Stimulated activated CD8-positive, alpha-beta memory T cell treated with anti-CD3 and anti-CD28 coated beads, Interleukin-7, amount 100 ng/mL, for 48 hours (primary cell): Measurements from ENCODE around the gene PLCB3.
A peak's percentile ranks its signal among the peaks of the same experiment; 100 is the strongest.
"Not testable (repeated sequence)": the region's sequence is repeated elsewhere in the genome, so short reads cannot be mapped to it uniquely, and the experiment has no call there.

Experiments used
- DNase-seq, 2 donors: peaks; one replicate each; pipeline ENCODE4 v3.0.0-alpha.2; 2020; ENCODE audit warnings: low read depth in 1 of 2; ENCODE audit errors: extremely low read depth in 1 of 2

The PLCB3 gene

DNA sequence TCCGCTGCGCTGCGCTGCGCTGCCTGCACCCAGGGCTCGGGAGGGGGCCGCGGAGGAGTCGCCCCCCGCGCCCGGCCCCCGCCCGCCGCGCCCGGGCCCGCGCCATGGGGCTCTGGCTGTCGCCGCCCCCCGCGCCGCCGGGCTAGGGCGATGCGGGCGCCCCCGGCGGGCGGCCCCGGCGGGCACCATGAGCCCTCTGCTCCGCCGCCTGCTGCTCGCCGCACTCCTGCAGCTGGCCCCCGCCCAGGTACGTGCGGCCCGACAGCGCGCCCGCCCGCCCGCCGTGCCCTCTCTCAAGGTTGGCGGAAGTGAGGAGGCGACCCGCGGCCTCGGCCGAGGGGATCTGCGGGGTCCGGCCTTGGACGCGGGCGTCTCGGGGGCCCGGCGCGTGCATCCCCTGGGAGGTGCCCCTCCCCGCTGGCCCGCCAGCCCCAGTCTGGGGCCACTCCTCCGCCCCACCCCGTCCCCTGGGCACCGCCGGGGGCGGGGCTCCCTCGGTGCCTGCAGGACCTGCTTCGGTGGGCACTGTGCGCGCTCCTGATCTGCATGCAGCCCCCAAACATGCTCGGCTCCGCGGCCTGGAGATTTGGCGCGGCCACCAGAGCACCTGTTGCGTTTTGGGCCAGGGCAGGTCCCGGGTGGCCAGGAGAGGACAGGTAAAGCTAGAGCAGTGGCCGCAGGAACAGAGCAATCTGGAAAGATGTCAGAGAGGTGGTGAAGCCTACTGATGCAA, 16.5 kb upstream of the PLCB3 start:
- no peak for DNase-seq

DNA sequence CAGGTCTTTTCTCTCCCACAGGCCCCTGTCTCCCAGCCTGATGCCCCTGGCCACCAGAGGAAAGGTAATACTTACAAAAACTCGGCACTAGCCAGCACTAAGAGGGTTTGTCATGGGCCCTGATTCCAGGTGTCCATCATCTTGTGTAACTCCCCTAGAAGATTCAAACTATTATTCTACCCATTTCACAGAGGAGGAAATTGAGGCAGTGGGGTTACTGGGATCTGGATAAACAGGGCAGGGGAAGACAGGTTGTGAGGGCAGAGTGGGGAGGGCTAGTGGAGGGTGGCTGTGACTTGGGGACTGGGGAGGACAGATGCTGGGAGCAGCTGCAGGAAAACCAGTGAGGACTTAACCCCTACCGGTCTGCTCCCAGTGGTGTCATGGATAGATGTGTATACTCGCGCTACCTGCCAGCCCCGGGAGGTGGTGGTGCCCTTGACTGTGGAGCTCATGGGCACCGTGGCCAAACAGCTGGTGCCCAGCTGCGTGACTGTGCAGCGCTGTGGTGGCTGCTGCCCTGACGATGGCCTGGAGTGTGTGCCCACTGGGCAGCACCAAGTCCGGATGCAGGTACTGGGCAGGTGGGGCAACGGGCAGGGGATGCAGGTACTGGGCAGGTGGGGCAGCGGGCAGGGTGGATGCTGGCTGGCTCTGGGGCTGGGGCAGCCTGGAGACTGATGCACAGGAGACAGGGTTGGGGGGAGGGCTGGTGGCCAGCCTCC, 15.7 kb upstream of the PLCB3 start:
- DNase-seq, result no peak

DNA sequence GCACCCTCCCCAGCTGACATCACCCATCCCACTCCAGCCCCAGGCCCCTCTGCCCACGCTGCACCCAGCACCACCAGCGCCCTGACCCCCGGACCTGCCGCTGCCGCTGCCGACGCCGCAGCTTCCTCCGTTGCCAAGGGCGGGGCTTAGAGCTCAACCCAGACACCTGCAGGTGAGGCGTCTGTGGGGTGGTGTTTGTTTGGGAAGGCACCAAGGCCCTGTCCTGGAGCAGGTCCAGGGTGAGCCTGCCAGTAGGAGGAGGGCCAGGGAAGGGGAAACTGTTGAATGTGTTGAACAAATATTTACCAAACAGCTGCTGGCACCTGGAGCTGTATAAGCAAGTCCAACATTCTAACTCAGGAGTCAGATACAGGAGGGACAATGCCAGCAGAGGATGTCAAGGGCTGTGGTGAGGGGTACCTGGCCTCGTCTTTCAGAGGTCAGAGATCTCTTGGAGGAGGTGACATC, 13.8 kb upstream of the PLCB3 start:
- no peak for DNase-seq

DNA sequence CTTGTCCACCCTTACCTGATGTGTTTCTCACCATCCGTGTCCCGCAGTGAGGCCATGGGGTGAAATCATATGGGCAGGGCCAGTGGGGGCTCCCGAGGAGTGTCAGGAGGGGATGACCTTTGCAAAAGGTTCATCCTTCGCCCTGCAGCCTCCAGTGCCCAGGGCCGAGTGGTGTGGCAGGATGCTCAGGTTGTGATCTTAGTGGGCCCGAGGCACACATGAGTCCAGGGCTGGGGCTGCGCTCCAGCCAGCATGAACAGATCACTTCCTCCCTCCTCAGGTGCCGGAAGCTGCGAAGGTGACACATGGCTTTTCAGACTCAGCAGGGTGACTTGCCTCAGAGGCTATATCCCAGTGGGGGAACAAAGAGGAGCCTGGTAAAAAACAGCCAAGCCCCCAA, 13.3 kb upstream of the PLCB3 start:
- no peak for DNase-seq

DNA sequence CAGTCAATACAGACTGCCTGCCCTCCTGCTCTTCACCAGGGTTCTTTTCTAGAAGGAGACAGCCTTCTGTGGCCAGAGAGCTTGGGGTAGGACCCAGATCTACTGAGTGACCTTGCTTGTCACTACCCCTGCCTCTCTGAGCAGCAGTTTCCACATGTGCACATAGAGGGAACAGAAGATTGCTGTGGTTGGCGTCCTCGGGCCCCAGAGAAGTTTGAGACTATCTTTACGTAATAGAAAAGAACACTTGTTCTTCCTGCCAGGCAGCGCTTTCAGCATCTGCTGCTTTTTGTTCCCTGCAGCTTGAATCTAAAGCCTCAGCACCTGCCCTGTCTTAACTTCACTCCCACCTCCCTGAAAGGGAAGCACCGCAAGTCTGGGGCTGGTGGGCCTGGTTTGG, 12.3 kb upstream of the PLCB3 start:
- DNase-seq, result no peak

DNA sequence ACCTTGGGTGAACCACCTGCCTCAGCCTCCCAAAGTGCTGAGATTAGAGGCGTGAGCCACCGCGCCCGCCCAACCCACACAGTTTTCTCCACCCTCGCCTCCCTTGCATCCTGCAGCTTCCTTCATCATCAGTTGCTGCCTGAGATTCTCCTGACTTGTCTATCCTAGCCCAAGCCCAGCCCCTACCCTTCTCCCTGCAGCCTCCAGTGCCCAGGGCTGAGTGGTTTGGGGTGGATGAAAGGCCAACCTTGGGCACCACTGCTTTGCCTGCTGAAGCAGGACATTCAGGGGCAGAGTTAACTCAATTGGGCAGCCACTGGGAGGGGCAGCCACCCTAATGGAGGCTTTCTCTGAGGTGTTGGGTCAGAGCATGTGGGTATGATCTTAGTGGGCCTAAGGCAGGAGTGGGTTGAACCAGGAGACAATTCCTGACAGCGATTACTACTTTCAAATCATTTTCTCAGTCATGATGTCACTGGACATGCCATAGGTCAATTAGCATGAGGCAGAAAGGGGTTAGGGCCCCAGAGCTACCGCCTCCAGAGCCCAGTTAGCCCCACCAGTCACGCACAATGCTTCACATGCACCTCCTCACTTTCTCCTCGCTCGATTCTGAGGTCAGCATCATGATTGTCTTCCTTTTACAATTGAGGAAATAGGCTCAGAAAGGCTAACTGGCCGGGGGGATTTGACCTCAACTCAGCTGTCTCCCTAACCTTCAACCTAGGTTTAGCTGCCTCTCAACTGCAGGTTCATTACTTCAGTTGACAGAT, 11.5 kb upstream of the PLCB3 start:
- no peak for DNase-seq

DNA sequence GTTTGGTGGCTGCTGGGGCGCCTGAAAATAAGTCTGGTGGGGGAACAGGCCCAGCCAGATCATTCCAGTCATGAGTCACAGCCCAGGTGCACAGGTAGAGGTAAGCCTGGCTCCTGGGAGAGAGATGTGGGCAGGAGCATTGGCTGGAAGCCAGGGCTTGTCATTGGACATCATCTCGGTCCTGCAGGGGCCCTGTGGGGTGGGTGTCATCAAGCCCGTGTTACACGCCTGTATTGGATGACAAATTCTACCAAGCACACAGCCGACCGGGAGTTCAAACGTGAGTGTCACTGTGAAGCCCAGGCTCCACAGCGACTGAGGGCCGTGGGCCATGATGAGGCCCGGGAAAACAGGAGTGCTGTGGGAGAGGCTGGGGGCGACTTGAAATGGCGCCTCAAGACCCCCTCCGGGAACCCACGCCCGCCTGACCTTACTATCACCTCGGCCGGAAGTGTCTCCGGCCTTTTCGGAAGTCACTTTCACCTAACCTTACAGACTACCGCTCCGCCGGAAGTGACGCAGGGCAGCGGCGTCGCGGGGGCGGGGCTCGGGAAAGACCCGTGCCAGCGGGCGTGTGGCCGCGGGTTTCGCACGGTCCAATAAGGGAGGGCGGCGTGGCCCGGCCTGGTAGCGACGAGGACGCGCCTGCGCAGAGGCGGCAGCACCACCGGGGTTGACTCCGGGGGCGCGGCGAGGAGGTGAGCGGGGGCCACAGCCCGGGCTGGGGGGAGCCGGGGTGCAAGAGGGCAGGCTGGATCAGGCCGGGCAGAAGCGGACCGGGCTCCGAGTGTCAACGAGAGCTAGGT, 10.7 kb upstream of the PLCB3 start, which contains the start of gene FKBP2:
Gene FKBP2 (plus strand): TSS at position 661 of the 806 bp plus-strand sequence. CDS start 1,293 bp downstream, outside the sequence.
- peak; percentile 94 to 98 for DNase-seq

DNA sequence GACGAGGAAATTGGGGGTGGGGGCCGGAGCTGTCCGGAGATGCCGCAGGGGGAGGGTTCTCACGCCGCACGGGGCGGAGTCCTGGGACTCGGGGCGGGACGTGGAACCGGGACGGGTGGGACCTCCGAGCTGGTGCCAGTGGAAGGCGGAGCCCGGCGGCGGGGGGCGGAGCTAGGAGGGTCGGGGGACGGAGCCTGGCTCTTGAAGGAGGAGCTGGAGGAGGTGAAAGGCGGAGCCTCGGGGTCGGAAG, 10.2 kb upstream of the PLCB3 start:
- peak in 1 of 2 donors; percentile 99 for DNase-seq

DNA sequence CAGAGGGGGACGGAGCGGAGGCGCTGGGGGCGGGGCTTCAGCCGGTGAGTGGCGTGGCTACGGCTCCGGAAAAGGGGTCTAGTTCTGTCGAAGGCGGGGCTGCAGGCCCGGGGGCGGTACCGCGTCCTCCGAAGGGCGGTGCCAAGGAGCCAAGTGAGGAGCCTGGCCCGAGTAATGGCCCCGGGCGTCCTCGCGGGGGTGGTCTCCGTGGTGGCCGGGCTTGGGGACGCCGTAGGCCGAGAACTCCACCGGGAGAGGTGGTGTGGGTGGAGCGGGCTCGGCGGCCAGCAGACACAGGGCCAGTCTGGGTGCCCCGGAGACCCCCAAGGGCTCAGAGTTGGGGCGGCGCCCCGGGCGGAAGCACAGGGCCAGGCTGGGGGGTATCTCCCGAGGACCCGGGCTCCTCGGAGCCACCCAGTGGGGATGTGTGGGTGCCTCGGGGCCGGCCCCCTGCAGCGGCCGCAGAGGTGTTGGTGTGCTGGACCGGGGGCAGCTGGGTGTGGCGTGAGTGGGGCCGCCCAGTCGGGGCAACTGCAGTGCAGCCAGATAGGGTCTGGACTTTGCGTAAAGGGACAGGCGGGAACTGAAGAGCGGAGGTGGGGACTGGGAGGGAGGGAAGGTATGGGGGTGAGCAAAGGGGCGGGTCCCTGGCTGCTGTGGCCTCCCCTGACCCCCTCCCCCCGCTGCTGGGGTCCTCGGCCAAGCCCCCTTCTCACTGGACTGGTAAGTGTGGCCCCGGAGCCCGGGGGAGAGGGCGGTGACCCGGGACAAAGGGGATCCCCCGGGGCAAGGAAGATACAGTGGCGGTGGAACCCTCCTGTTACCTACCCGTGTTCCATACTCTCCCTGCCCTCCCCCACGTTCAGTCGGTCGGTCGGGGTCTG, 9.6 kb upstream of the PLCB3 start:
- DNase-seq, result peak in 1 of 2 donors; percentile 99

DNA sequence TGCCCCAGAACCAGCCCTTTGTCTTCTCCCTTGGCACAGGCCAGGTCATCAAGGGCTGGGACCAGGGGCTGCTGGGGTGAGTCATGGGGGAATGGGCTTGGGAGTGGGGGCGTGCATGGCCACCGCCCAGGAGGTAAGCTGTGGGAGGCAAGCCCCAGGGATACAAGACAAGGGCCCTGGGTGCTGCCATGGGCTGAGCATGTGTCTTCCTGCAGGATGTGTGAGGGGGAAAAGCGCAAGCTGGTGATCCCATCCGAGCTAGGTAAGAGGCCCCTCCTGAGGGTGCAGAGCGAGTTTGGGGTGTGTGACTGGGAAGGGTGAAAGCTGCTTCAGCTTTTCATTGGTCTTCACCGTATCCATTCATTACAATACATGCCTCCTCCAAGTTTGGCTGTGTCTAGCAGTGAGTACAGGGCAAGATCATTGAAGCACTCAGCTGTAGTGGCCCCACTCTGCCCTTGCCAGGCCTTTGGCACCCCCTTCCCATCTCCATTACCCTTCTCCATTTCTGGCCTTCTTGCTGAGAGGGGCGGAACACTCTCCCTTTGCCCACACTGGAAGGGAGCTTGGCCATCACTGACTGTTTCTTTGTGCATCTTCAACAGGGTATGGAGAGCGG, 8.0 kb upstream of the PLCB3 start:
- no peak for DNase-seq

DNA sequence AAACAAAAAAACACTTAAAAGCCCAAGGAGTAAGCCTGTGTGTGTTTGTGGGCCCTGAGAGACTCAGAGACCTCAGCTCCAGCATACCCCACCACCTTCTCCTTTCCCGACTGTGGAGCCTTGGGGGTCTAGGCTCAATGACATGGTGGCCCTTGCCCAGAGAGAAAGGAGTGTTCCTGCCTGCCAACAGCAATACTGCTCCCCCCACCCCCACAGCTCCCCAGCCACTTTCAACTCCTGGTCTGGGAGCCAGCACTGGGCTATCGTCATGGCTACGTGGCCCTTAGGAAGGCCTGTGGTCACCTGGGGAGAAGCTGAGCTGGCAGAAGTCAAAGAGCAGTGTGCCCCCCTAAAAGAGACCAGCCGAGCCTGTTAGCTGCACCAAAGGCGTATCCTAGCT, 7.2 kb upstream of the PLCB3 start:
- DNase-seq, result no peak

DNA sequence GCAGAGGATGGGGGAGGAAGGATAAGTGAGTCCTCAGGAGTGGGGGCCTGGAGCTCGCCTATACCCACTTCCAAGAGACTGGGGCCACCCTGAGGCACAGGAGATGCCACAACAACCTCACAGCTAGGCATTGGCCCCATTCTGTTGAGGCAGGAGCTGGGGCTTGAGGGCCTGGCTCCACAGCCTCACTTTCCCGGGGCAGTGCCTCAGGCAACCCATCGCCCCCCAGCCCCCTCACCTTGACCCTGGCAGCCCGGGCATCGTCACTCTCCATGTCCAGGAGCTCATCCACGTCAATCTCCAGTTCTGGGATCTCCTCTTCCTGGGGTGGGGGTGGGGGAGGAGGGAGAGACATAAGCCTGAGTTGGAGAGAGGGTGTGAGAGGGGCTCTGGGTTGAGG, 6.4 kb upstream of the PLCB3 start:
- DNase-seq, result no peak

DNA sequence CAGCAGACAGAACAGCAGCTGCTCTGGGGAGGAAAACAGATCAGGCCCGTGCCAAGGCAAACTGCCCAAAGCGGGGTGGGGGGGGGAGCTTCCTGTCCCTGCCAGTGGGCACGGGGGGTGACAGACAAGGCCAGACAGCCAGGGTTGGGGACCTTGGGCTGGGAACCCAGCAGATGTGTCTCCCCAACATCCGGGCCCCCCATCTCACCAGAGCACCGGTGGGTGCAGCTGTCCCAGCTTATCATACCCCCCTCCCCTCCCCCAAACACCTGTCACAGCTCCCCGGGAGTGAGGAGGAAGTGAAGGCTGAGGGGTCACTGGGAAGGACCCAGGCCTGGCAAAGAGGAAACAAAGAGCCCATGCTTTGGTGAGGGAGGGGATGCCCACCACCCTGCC, 5.9 kb upstream of the PLCB3 start:
- no peak for DNase-seq

DNA sequence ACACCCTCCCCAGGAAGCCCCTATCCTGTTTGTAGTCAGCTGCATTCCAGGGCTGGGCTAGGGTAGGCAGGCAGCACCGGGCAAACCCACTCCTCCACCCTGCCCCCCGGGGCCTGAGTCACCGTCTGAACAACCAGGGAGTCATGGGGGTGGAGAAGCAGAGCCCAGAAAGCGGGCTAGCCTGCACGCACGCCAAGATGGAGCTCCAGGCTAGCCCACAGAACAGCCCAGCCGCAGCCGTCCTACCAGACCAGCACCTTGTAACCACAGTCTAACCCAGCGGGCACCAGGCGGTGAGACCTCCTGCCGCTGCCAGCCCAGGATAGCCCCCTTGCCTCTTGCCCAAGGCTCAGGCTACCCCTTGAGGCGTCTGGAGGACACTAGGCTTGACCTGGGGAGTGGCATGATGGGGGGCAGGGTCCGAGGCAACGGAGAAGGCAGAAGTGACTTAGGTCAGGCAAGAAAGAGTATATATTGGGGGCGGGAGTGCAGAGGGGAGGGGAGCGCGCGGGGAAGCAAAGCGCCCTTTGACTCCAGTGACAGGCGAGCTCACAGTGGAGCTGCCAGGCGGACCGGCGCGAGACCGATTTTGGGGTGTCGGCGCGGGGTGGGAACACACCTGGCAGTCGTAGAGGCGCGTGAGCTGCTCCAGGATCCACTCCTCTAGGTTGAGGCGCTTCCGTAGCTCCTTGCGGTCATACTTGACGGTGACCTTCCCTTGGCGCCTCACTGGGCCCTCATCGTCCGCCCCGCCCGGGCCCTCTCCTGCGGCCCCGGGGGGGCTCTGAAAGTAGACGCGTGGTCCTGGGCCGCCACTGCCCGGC, 5.3 kb upstream of the PLCB3 start:
- DNase-seq, result peak in 1 of 2 donors; percentile 78

DNA sequence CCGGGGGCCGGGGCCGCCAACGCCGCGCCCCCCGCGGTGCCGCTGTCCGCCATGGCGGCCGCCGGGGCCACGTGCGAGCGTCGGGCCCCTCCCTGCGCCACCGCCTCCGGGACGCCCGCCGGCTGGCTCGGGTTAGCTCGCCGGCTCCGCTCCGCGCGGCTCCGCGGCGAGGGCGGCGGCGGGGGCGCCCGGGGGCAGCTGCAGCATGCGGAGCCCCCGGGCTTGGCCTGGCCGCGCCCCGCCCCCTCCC, 4.8 kb upstream of the PLCB3 start:
- DNase-seq, result not testable (repeated sequence)

DNA sequence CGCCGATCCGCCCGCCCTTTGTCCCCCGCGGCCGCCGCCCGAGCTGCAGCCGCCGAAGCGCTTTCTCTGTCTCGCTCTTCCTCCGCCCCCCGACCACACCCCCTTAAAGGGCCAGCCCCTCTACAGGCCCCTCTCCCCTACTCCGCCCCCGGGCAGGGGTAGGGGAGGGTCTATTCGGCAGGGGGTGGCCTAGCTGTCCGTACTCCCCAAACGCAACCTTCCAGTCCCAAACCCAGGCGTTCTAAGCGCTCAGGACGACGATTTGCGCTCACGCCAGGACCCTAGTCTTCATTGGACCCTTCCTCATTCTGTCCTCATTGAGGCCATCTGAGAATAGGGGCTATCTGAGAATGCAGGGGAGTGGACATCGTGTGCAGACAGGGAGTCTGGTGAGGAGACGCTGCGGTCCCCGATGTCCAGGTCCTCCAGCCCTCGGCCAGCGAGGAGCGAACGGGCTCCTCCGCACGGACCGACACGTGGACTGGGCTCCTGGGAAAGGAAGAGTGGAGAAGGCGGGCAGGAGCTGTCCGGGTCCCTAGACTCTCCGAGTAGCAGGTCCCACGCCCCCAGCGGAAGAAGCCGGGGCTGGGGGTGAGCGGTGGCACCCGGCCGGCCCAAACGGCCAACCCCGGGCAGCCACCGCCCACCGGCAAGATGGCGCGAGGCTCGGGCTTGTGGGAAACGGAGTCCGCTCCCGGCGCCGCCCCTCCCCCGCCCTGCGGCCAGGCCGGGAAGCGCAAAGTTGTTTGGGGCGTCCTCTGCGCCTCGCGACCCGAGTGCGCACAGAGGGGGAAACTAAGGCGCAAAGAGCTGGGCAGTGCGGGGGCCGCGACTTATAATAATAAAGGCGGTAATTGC, 4.2 kb upstream of the PLCB3 start, which contains the start of gene PPP1R14B:
Gene PPP1R14B (minus strand): TSS at position 73 of the 858 bp plus-strand sequence. CDS start 270 bp downstream, outside the sequence.
- peak in 1 of 2 donors; percentile 78 for DNase-seq

DNA sequence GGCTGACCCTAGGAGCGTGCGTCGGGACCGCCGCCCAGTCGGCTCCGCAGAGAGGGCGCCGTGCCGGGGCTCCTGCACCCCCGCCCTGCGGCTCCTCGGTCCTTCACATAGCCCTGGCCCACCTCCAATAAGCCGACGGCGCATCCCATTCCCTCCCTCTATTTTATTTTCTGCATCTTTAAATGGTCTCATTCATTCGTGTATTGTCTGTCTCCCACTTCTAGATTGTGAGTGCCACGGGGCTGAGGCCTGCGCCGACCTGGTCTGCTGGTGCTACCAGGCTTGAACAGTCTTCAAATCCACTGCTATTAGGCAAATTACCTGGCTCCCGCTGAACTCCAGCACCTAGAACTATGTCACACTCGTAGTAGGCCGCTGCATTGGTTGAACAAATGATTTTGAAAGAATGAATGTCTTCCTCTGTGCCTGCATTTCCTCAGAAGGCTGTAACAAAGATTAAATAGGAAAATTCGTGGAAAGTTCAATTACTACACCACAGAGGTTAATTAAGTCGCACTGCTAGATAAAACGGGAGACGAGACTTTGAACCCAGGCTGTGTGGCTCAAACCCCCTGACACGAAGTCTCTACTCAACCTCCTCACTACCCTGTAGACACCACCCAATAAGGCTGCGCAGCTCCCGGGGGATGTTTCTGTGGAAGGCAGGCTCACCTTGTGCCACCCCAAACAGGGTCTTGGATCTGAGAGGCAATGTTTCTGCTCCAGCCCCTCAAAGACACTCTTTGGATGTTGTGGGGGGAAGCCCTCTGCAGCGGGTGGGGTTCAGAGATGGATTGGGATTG, 3.4 kb upstream of the PLCB3 start:
- no peak for DNase-seq
